ENCODE measurements around the gene RIPOR1. TPM values are rescaled to one million over a fixed set of nuclear protein-coding genes. Genes with fewer than 3 reads are reported as not detected.

RIPOR1 gene
- total RNA-seq, 2 donors from 2014 or later = 98.0 to 101 TPM

DNA sequence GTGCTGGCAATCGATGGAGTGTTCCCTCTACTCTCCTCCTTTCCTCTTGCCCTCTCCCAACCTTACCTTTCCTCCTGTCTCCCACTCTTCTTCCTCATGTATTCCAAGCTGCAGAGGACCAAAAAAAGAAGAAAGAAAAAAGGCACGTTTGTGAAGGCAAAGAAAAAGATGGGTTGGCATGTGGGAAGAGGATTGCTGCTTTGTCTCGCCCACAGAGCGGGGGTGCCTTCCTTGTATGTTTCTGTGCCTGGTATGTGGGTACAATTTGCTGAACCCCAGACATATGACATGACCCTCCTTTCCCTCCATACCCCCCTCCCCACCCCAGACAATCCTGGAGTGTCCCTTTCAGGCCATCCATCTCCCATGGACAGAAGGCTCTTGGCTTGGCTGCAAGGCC lies 20.6 kb downstream of the RIPOR1 start:
- Histone ChIP-seq H3K4me1 (ENCODE audit: control insufficient read depth in 1 of 2, low read depth in 2 of 2) (peaks cover 0 to 9% of the 10 kb centered on the region in 2 donors), H3K4me3 (no peak overlapping the region), H3K27ac (no peak overlapping the region), H3K9me3 (no peaks in the 10 kb centered on the region), H3K36me3 (peaks cover 27% of the 10 kb centered on the region), H3K27me3 (replicated peaks; ENCODE audit: insufficient read depth) (no peaks in the 10 kb centered on the region)
- ATAC-seq (ENCODE audit: insufficient number of reproducible peaks, low FRiP score, low read depth) = no peak
- DNase-seq (ENCODE audit: low spot score) = no peak
- TF ChIP-seq, protein P1, sequence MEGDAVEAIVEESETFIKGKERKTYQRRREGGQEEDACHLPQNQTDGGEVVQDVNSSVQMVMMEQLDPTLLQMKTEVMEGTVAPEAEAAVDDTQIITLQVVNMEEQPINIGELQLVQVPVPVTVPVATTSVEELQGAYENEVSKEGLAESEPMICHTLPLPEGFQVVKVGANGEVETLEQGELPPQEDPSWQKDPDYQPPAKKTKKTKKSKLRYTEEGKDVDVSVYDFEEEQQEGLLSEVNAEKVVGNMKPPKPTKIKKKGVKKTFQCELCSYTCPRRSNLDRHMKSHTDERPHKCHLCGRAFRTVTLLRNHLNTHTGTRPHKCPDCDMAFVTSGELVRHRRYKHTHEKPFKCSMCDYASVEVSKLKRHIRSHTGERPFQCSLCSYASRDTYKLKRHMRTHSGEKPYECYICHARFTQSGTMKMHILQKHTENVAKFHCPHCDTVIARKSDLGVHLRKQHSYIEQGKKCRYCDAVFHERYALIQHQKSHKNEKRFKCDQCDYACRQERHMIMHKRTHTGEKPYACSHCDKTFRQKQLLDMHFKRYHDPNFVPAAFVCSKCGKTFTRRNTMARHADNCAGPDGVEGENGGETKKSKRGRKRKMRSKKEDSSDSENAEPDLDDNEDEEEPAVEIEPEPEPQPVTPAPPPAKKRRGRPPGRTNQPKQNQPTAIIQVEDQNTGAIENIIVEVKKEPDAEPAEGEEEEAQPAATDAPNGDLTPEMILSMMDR (IDR thresholded peaks at IDR 0.05) = no peak

DNA sequence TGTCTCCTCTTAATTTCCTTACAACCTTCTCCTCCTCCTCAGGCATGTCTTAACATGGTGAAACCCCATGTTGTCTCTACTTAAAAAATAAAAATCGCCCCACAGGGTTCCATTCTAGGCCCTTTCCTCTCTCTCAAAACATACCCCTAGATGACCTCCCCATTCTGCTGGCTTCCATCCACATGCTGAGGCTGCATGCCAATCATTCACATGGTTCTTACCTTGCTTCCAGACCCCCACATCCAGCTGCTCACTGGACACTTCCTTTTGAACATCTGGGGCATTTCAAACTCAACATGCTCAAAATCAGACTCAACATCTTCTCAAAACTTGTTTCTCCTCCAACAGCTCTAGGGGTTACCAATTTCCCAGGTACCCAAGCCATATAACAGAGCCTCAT lies 21.3 kb downstream of the RIPOR1 start:
- TF ChIP-seq, protein P1 (IDR thresholded peaks at IDR 0.05) = no peak
- Histone ChIP-seq H3K4me1 (ENCODE audit: control insufficient read depth in 1 of 2, low read depth in 2 of 2) (peaks cover 0 to 9% of the 10 kb centered on the region in 2 donors), H3K9me3 (no peaks in the 10 kb centered on the region), H3K4me3 (no peak overlapping the region), H3K27me3 (replicated peaks; ENCODE audit: insufficient read depth) (no peaks in the 10 kb centered on the region), H3K36me3 (peaks cover 20% of the 10 kb centered on the region), H3K27ac (no peak overlapping the region)
- no peak for DNase-seq (ENCODE audit: low spot score)
- ATAC-seq (ENCODE audit: insufficient number of reproducible peaks, low FRiP score, low read depth) = no peak

DNA sequence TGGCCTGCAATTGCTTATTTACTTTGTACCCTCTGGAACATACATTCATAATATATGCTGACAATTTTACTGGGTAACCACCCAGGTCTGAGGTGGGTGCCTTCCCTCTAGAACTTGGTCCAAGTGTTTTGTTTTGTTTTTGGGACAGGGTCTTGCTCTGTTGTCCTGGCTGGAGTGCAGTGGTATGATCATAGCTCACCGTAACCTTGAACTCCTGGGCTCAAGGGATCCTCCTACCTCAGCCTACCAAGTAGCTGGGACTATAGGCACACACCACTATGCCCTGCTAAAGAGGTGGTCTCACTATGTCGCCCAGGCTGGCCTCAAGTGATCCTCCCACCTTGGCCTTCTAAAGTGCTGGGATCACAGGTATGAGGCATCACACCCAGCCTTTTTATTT lies 22.5 kb downstream of the RIPOR1 start:
- Histone ChIP-seq H3K27me3 (replicated peaks; ENCODE audit: insufficient read depth) (no peaks in the 10 kb centered on the region), H3K4me1 (ENCODE audit: control insufficient read depth in 1 of 2, low read depth in 2 of 2) (peaks cover 0 to 9% of the 10 kb centered on the region in 2 donors)
- no peak for ATAC-seq (ENCODE audit: insufficient number of reproducible peaks, low FRiP score, low read depth)

DNA sequence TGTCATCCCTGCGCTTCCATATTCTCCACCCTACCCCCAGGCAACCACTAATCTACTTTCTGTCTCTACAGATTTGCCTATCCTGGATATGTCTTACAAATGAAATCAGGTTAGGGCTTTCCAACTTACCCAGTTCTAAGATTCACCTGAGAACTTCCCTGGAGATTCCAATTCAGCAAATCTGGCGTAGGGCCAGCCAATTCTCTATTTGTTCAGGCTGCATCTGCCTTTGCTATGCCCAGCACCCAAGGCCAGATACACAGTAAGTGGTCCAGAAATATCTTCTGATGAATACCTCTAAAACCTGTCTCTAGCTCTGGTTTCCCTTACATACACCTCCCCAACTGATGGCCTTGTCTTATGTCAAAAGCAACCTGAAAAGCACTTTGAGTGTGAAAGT lies 23.3 kb downstream of the RIPOR1 start:
- no peak overlapping the region for H3K4me3 ChIP-seq
- TF ChIP-seq, protein P1 (IDR thresholded peaks at IDR 0.05) = no peak
- H3K36me3 ChIP-seq = peaks cover 8% of the 10 kb centered on the region
- no peaks in the 10 kb centered on the region for H3K27me3 ChIP-seq (replicated peaks; ENCODE audit: insufficient read depth)
- no peak overlapping the region for H3K27ac ChIP-seq
- no peaks in the 10 kb centered on the region for H3K9me3 ChIP-seq
- DNase-seq (ENCODE audit: low spot score) (no peak), ATAC-seq (ENCODE audit: insufficient number of reproducible peaks, low FRiP score, low read depth) (no peak)
- peaks cover 0 to 1% of the 10 kb centered on the region in 2 donors for H3K4me1 ChIP-seq (ENCODE audit: control insufficient read depth in 1 of 2, low read depth in 2 of 2)

More for the DNA sequence above, 22.5 kb downstream of the RIPOR1 start:
- Histone ChIP-seq H3K9me3 (no peaks in the 10 kb centered on the region), H3K27ac (no peak overlapping the region), H3K4me3 (no peak overlapping the region), H3K36me3 (peaks cover 8% of the 10 kb centered on the region)
- no peak for DNase-seq (ENCODE audit: low spot score)
- TF ChIP-seq, protein P1 (IDR thresholded peaks at IDR 0.05) = no peak

DNA sequence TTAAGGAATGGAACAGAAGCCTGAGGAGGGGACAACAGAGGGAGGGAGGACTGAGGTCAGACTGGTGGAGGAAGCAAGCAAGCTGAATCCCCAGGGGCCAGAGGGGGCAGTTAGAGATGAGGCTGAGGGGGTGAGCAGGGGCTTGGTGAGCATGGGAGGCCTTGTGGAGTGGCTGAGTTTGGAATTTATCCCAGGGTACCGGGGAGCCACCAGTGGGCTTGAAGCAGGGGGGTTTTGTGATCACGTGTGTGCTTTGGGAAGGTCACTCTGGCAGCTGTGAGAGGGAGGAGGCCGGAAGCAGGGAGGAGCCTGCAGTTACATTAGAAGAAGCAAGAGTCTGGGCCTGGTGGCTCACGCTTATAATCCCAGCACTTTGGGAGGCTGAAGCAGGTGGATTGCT lies 23.8 kb downstream of the RIPOR1 start:
- H3K27me3 ChIP-seq (replicated peaks; ENCODE audit: insufficient read depth) = no peaks in the 10 kb centered on the region
- H3K4me3 ChIP-seq = no peak overlapping the region
- TF ChIP-seq, protein P1 (IDR thresholded peaks at IDR 0.05) = no peak
- H3K27ac ChIP-seq = no peak overlapping the region
- no peaks in the 10 kb centered on the region for H3K9me3 ChIP-seq
- no peak for ATAC-seq (ENCODE audit: insufficient number of reproducible peaks, low FRiP score, low read depth)
- peaks cover 4% of the 10 kb centered on the region for H3K36me3 ChIP-seq
- H3K4me1 ChIP-seq (ENCODE audit: control insufficient read depth in 1 of 2, low read depth in 2 of 2) = no peaks in the 10 kb centered on the region
- DNase-seq (ENCODE audit: low spot score) = no peak
